ENCODE results near the gene PSMB9. TPM values are rescaled to one million over a fixed set of nuclear protein-coding genes. Genes with fewer than 3 reads are reported as not detected.

Gene PSMB9
- total RNA-seq, 2 donors from 2014 or later = 43.0 to 66.0 TPM

- intact Hi-C loops (cut with DNase I) = no loop called here
- TF ChIP-seq CTCF (IDR thresholded peaks at IDR 0.05) = no peak
- Histone ChIP-seq H3K9me3 (no peaks in the 10 kb centered on the region), H3K4me3 (peak overlapping the region; percentile 77), H3K27ac (peak overlapping the region; percentile 98), H3K9ac (ENCODE audit: low read depth in 2 of 2, low read length in 2 of 2) (peak overlapping the region; percentile 78 to 99), H3K4me1 (no peaks in the 10 kb centered on the region), H3K27me3 (no peaks in the 10 kb centered on the region), H3K36me3 (no peaks in the 10 kb centered on the region)
- peak; percentile 98 for DNase-seq
Observed at GRCh38 chr6:32894085-32895005, 40.4 kb downstream of the PSMB9 start.

GRCh38 chr6:32895006-32895345, 41.0 kb downstream of the PSMB9 start:
- no peak for DNase-seq
- intact Hi-C loops (cut with DNase I) = no loop called here
- peak overlapping the region; percentile 98 for H3K27ac ChIP-seq
- no peaks in the 10 kb centered on the region for H3K9me3 ChIP-seq
- no peak for TF ChIP-seq CTCF (IDR thresholded peaks at IDR 0.05)
- H3K4me3 ChIP-seq = peak overlapping the region; percentile 77
- no peaks in the 10 kb centered on the region for H3K4me1 ChIP-seq
- no peaks in the 10 kb centered on the region for H3K36me3 ChIP-seq
- H3K27me3 ChIP-seq = no peaks in the 10 kb centered on the region
- peak overlapping the region; percentile 65 to 99 for H3K9ac ChIP-seq (ENCODE audit: low read depth in 2 of 2, low read length in 2 of 2)

- Histone ChIP-seq H3K4me3 (no peak overlapping the region), H3K9ac (ENCODE audit: low read depth in 2 of 2, low read length in 2 of 2) (no peak overlapping the region), H3K36me3 (no peaks in the 10 kb centered on the region), H3K27ac (no peak overlapping the region), H3K4me1 (no peaks in the 10 kb centered on the region), H3K27me3 (no peaks in the 10 kb centered on the region), H3K9me3 (no peaks in the 10 kb centered on the region)
- intact Hi-C loops (cut with DNase I) = no loop called here
- no peak for DNase-seq
- no peak for TF ChIP-seq CTCF (IDR thresholded peaks at IDR 0.05)
Observed at GRCh38 chr6:32903952-32904351, 50.0 kb downstream of the PSMB9 start.

GRCh38 chr6:32905078-32905477, 51.1 kb downstream of the PSMB9 start:
- H3K4me1 ChIP-seq = no peaks in the 10 kb centered on the region
- H3K4me3 ChIP-seq = no peak overlapping the region
- TF ChIP-seq CTCF (IDR thresholded peaks at IDR 0.05) = no peak
- no peak overlapping the region for H3K27ac ChIP-seq
- H3K27me3 ChIP-seq = no peaks in the 10 kb centered on the region
- H3K36me3 ChIP-seq = no peaks in the 10 kb centered on the region
- DNase-seq = no peak
- intact Hi-C loops (cut with DNase I) = no loop called here
- no peak overlapping the region for H3K9ac ChIP-seq (ENCODE audit: low read depth in 2 of 2, low read length in 2 of 2)
- H3K9me3 ChIP-seq = no peaks in the 10 kb centered on the region

GRCh38 chr6:32906539-32906938, 52.5 kb downstream of the PSMB9 start:
- no peak for DNase-seq
- no peaks in the 10 kb centered on the region for H3K4me1 ChIP-seq
- no peaks in the 10 kb centered on the region for H3K9me3 ChIP-seq
- H3K27ac ChIP-seq = no peak overlapping the region
- H3K36me3 ChIP-seq = no peaks in the 10 kb centered on the region
- H3K9ac ChIP-seq (ENCODE audit: low read depth in 2 of 2, low read length in 2 of 2) = no peak overlapping the region
- H3K4me3 ChIP-seq = no peak overlapping the region
- TF ChIP-seq CTCF (IDR thresholded peaks at IDR 0.05) = no peak
- intact Hi-C loops (cut with DNase I) = no loop called here
- no peaks in the 10 kb centered on the region for H3K27me3 ChIP-seq
